ENCODE measurements around the gene CD6. TPM values are rescaled to one million over a fixed set of nuclear protein-coding genes. Genes with fewer than 3 reads are reported as not detected.

The CD6 gene
- total and polyA plus RNA-seq, 2 donors from 2014 or later = 0.24 to 6.7 TPM

DNA sequence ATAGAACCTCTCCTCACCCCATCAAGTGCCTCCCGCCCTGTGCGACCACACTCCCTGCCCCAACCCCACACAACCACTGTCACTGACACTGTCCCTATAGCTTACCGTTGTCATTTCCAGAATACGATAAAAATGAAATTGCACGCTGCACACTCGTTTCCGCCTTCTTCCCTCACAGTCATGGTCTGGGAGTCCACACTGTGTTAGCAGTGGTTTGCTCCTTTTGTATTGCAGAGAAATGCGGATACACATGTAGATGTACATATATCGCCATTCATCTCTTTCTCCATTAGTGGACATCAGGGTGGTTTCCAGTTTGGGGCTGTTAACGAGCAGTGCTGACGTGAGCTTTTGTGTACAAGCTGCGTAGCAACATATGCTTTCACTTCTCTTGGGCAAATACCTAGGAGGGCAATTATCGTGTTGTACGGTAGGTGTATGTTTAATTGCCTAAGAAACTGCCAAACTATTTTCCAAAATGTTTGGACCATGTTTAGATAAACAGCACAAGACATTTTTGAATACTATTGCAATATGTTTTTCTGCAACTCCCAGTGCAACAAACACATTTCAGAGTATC lies 71.6 kb downstream of the CD6 start:
- Histone ChIP-seq H3K27ac (ENCODE audit: low read depth in 2 of 2, low read length in 2 of 2) (no peak overlapping the region), H3K4me1 (ENCODE audit: control insufficient read depth in 2 of 3, insufficient read depth in 2 of 3, low read depth in 1 of 3, low read length in 3 of 3) (no peaks in the 10 kb centered on the region), H3K36me3 (ENCODE audit: control insufficient read depth in 2 of 3, insufficient read depth in 3 of 3, low read length in 3 of 3) (no peaks in the 10 kb centered on the region), H3K27me3 (ENCODE audit: control insufficient read depth, insufficient read depth, low read length) (no peaks in the 10 kb centered on the region), H3K9ac (ENCODE audit: low read length in 3 of 3) (no peak overlapping the region), H3K9me3 (ENCODE audit: control insufficient read depth in 2 of 3, insufficient read depth in 1 of 3, low read length in 3 of 3) (no peaks in the 10 kb centered on the region), H3K4me3 (ENCODE audit: low read length in 3 of 3) (no peak overlapping the region)
- DNase-seq (no peak), FAIRE-seq (no peak)
- TF ChIP-seq, protein P1, sequence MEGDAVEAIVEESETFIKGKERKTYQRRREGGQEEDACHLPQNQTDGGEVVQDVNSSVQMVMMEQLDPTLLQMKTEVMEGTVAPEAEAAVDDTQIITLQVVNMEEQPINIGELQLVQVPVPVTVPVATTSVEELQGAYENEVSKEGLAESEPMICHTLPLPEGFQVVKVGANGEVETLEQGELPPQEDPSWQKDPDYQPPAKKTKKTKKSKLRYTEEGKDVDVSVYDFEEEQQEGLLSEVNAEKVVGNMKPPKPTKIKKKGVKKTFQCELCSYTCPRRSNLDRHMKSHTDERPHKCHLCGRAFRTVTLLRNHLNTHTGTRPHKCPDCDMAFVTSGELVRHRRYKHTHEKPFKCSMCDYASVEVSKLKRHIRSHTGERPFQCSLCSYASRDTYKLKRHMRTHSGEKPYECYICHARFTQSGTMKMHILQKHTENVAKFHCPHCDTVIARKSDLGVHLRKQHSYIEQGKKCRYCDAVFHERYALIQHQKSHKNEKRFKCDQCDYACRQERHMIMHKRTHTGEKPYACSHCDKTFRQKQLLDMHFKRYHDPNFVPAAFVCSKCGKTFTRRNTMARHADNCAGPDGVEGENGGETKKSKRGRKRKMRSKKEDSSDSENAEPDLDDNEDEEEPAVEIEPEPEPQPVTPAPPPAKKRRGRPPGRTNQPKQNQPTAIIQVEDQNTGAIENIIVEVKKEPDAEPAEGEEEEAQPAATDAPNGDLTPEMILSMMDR (IDR thresholded peaks at IDR 0.05; ENCODE audit: borderline replicate concordance, extremely low read depth, insufficient read depth) = no peak
- intact Hi-C loops (cut with DNase I) = no loop called here

DNA sequence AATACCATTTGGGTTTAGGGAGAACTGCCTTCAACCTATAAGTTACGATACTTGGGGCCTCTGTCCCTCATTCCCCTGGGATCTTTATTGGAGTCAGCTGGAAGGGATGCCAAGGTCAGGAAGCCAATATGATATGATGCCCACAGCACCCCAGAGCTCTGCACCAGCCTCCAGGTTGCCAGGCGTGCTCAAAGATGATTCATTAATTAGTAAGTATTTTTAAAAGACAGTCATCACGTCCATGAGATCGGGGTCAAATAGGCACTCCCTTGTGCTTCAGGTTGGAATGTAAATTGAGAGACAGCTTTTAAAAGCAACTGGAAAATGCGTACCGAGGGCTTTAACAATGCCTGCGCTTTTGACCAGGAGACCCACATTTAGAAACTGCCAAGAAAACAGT lies 73.8 kb downstream of the CD6 start:
- FAIRE-seq (no peak), DNase-seq (no peak)
- Histone ChIP-seq H3K4me3 (ENCODE audit: low read length in 3 of 3) (no peak overlapping the region), H3K36me3 (ENCODE audit: control insufficient read depth in 2 of 3, insufficient read depth in 3 of 3, low read length in 3 of 3) (no peaks in the 10 kb centered on the region), H3K9ac (ENCODE audit: low read length in 3 of 3) (no peak overlapping the region), H3K4me1 (ENCODE audit: control insufficient read depth in 2 of 3, insufficient read depth in 2 of 3, low read depth in 1 of 3, low read length in 3 of 3) (no peaks in the 10 kb centered on the region), H3K27me3 (ENCODE audit: control insufficient read depth, insufficient read depth, low read length) (no peaks in the 10 kb centered on the region), H3K9me3 (ENCODE audit: control insufficient read depth in 2 of 3, insufficient read depth in 1 of 3, low read length in 3 of 3) (no peaks in the 10 kb centered on the region), H3K27ac (ENCODE audit: low read depth in 2 of 2, low read length in 2 of 2) (no peak overlapping the region)
- TF ChIP-seq, protein P1 (IDR thresholded peaks at IDR 0.05; ENCODE audit: borderline replicate concordance, extremely low read depth, insufficient read depth) = no peak
- intact Hi-C loops (cut with DNase I) = no loop called here

DNA sequence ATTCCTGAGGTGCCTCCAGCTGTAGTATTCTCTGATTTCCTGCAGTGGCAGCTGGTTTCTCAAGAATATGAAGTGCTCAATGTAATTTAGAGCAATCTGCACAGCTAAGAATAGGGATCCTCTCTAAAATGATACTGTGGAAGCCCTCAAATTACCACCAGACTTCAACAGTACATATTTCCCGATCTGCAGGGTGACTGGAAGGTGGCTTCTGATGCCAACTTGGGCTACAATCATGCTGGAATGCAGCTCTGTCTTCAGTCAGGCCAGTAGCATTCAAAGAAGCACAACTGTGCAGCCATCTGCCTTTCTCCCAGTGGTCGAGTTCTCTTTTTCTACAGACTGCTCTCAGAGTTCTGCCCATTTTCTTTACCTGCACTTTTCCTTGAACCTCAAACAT lies 75.4 kb downstream of the CD6 start:
- Histone ChIP-seq H3K36me3 (ENCODE audit: control insufficient read depth in 2 of 3, insufficient read depth in 3 of 3, low read length in 3 of 3) (no peaks in the 10 kb centered on the region), H3K4me3 (ENCODE audit: low read length in 3 of 3) (no peak overlapping the region), H3K4me1 (ENCODE audit: control insufficient read depth in 2 of 3, insufficient read depth in 2 of 3, low read depth in 1 of 3, low read length in 3 of 3) (no peaks in the 10 kb centered on the region), H3K27ac (ENCODE audit: low read depth in 2 of 2, low read length in 2 of 2) (no peak overlapping the region), H3K27me3 (ENCODE audit: control insufficient read depth, insufficient read depth, low read length) (no peaks in the 10 kb centered on the region), H3K9me3 (ENCODE audit: control insufficient read depth in 2 of 3, insufficient read depth in 1 of 3, low read length in 3 of 3) (no peaks in the 10 kb centered on the region), H3K9ac (ENCODE audit: low read length in 3 of 3) (no peak overlapping the region)
- DNase-seq = no peak
- FAIRE-seq = no peak
- TF ChIP-seq, protein P1 (IDR thresholded peaks at IDR 0.05; ENCODE audit: borderline replicate concordance, extremely low read depth, insufficient read depth) = no peak
- intact Hi-C loops (cut with DNase I) = no loop called here
